SK-N-SH (cell line): Measurements from ENCODE around the gene PDZD2. TPM values are rescaled to one million over a fixed set of nuclear protein-coding genes. Genes with fewer than 3 reads are reported as not detected.

Experiments used
- CTCF ChIA-PET: fragments of 300-600, 350-600 bp; formaldehyde crosslinking; extraction: SDS; loops from one replicate; lab custom pipeline; 2021; lab: Yijun Ruan, JAX
- POLR2A ChIA-PET: fragments of 350-600 bp; sonication (Branson Sonifier 250); formaldehyde crosslinking; extraction: SDS; loops from one replicate; lab custom pipeline; 2020; ENCODE audit warnings: antibody characterized with exemption, inconsistent platforms; lab: Yijun Ruan, JAX
- DNase-seq: peaks from one replicate; pipeline ENCODE4 v3.0.0; 2012
- H2AFZ ChIP-seq: fragments of 200-600 bp; sonication (generic); 2 replicates; pipeline ENCODE4 v1.8.1; 2016; ENCODE audit warnings: antibody characterized with exemption, mild to moderate bottlenecking, low read depth
- H3F3A ChIP-seq: fragments of 200-600 bp; sonication (generic); replicated peaks from 2 replicates; pipeline ENCODE3; 2016; ENCODE audit warnings: antibody characterized with exemption, mild to moderate bottlenecking; ENCODE audit not compliant: insufficient read depth
- H3K27ac ChIP-seq, 2 experiments: fragments of 200-500 bp in 1 of 2; fragments of 200-600 bp in 1 of 2; sonication (Bioruptor generic) in 1 of 2; sonication (generic), shearing (Covaris generic) in 1 of 2; 2 replicates each; pipeline versions ENCODE4 v1.5.1 to v1.6.1; 2014 to 2016; ENCODE audit warnings: low read depth in 2 of 2, inconsistent platforms in 1 of 2, low read length in 1 of 2, mild to moderate bottlenecking in 1 of 2, mixed read lengths in 1 of 2
- H3K27me3 ChIP-seq: fragments of 200-600 bp; sonication (generic), shearing (Covaris generic); 2 replicates; pipeline ENCODE4 v1.6.1; 2016; ENCODE audit warnings: mixed run types; ENCODE audit not compliant: insufficient read depth
- H3K36me3 ChIP-seq, 2 experiments: fragments of 200-500 bp in 1 of 2; fragments of 200-600 bp in 1 of 2; sonication (Bioruptor generic) in 1 of 2; sonication (generic) in 1 of 2; replicated peaks in 1 of 2; 2 replicates each; pipeline versions ENCODE3 to v1.5.1; 2014 to 2016; ENCODE audit warnings: low read length in 1 of 2, mild to moderate bottlenecking in 1 of 2; ENCODE audit not compliant: insufficient read depth in 2 of 2, control insufficient read depth in 1 of 2
- H3K4me1 ChIP-seq, 2 experiments: fragments of 200-500 bp in 1 of 2; fragments of 200-600 bp in 1 of 2; sonication (Bioruptor generic) in 1 of 2; sonication (generic), shearing (Covaris generic) in 1 of 2; 2 replicates each; pipeline versions ENCODE4 v1.5.1 to v1.6.1; 2014 to 2016; ENCODE audit warnings: low read depth in 1 of 2, low read length in 1 of 2, mixed run types in 1 of 2; ENCODE audit not compliant: insufficient read depth in 2 of 2, control insufficient read depth in 1 of 2
- H3K4me2 ChIP-seq: fragments of 200-600 bp; sonication (generic), shearing (Covaris generic); 2 replicates; pipeline ENCODE4 v1.6.1; 2017; ENCODE audit warnings: mixed run types
- H3K4me3 ChIP-seq, 2 experiments: fragments of 200-500 bp in 1 of 2; fragments of 200-600 bp in 1 of 2; sonication (Bioruptor generic) in 1 of 2; sonication (generic), shearing (Covaris generic) in 1 of 2; 2 replicates each; pipeline versions ENCODE4 v1.5.1 to v1.8.1; 2014 to 2016; ENCODE audit warnings: low read depth in 2 of 2, inconsistent platforms in 1 of 2, low read length in 1 of 2, mild to moderate bottlenecking in 1 of 2, mixed read lengths in 1 of 2, moderate library complexity in 1 of 2
- H3K79me2 ChIP-seq: fragments of 200-600 bp; sonication (generic); 2 replicates; pipeline ENCODE4 v1.8.1; 2017; ENCODE audit warnings: mild to moderate bottlenecking; ENCODE audit not compliant: insufficient read depth
- H3K9ac ChIP-seq: fragments of 200-600 bp; sonication (generic); 2 replicates; pipeline ENCODE4 v1.6.1; 2017; ENCODE audit warnings: mixed run types
- H3K9me2 ChIP-seq: fragments of 200-600 bp; sonication (generic); 2 replicates; pipeline ENCODE4 v1.6.1; 2017; ENCODE audit warnings: mixed run types
- H3K9me3 ChIP-seq: fragments of 200-600 bp; sonication (generic); 2 replicates; pipeline ENCODE4 v1.6.1; 2017; ENCODE audit warnings: mixed run types, mild to moderate bottlenecking, moderate library complexity
- H4K20me1 ChIP-seq: fragments of 200-600 bp; sonication (generic); 2 replicates; pipeline ENCODE4 v1.6.1; 2017; ENCODE audit warnings: mild to moderate bottlenecking, mixed run types; ENCODE audit not compliant: insufficient read depth
- CTCF ChIP-seq: fragments of 200-600 bp; sonication (generic); IDR thresholded peaks from 2 replicates; pipeline ENCODE4 v1.6.1; 2017; ENCODE audit warnings: antibody characterized with exemption, mild to moderate bottlenecking, moderate library complexity
- EP300 ChIP-seq, 2 experiments: IDR thresholded peaks; 2 replicates each; pipeline versions ENCODE4 v1.4.0 to v1.6.1; 2012; ENCODE audit warnings: borderline replicate concordance in 1 of 2, low read depth in 1 of 2, low read length in 1 of 2
- FOXM1 ChIP-seq: IDR thresholded peaks from 2 replicates; pipeline ENCODE4 v1.4.0; 2012; ENCODE audit warnings: low read depth, mild to moderate bottlenecking
- RAD21 ChIP-seq: IDR thresholded peaks from 2 replicates; pipeline ENCODE4 v1.6.1; 2012; ENCODE audit warnings: mild to moderate bottlenecking, low read length
- RCOR1 ChIP-seq: fragments of 150-350 bp; IDR thresholded peaks from 2 replicates; pipeline ENCODE4 v1.6.1; 2017; ENCODE audit warnings: antibody characterized with exemption, low read length
- TAF1 ChIP-seq: IDR thresholded peaks from 2 replicates; pipeline ENCODE4 v1.6.1; 2012; ENCODE audit warnings: low read depth, mild to moderate bottlenecking, low read length, moderate library complexity, borderline replicate concordance
- ZBTB33 ChIP-seq: IDR thresholded peaks from 2 replicates; pipeline ENCODE4 v1.4.0; 2012; ENCODE audit warnings: low read depth, borderline replicate concordance
- WGBS: methylation state at CpG from one replicate; pipeline ENCODE4 v1.1.6; 2017; ENCODE audit warnings: low lambda C conversion rate; 5-methylcytosine and 5-hydroxymethylcytosine counted together
- polyA plus RNA-seq, 3 experiments: library from polyadenylated mRNA; depleted of rRNA; stranded (reverse); fragments of >200 nt; gene quantifications; 2 replicates each; pipeline ENCODE4 v1.2.3, GENCODE V29; 2012
- TF ChIP-seq, protein P1 (sequence below): IDR thresholded peaks from 2 replicates; pipeline ENCODE4 v1.4.0; 2012; ENCODE audit warnings: low read depth, borderline replicate concordance
- TF ChIP-seq, protein P2 (sequence below): fragments of 150-350 bp; IDR thresholded peaks from 2 replicates; pipeline ENCODE4 v1.6.1; 2016; ENCODE audit warnings: mild to moderate bottlenecking, low read depth, low read length

PDZD2 gene
- polyA plus RNA-seq, 1 of the 3 experiments (the other 2 are of a cell fraction): 0.13 TPM

GRCh38 chr5:31909073-31909472 lies 270.1 kb downstream of the PDZD2 start:
- no peak overlapping the region for H3K4me2 ChIP-seq
- no peaks in the 10 kb centered on the region for H3F3A ChIP-seq
- ChIA-PET CTCF (interaction anchor here (0.7 to 1.1 kb wide), 5 partner anchors 16 to 278 kb away, joined by 3 to 5 read pairs (median 4); no protein-coding TSS in a partner anchor), POLR2A (no interaction called here)
- H3K79me2 ChIP-seq: no peaks in the 10 kb centered on the region
- H3K9me3 ChIP-seq: no peaks in the 10 kb centered on the region
- no peaks in the 10 kb centered on the region for H3K9me2 ChIP-seq
- H4K20me1 ChIP-seq: no peaks in the 10 kb centered on the region
- no peak overlapping the region for H3K9ac ChIP-seq
- no peak overlapping the region for H3K4me3 ChIP-seq
- H3K36me3 ChIP-seq: no peaks in the 10 kb centered on the region
- DNase-seq: no peak
- TF ChIP-seq, protein P1, sequence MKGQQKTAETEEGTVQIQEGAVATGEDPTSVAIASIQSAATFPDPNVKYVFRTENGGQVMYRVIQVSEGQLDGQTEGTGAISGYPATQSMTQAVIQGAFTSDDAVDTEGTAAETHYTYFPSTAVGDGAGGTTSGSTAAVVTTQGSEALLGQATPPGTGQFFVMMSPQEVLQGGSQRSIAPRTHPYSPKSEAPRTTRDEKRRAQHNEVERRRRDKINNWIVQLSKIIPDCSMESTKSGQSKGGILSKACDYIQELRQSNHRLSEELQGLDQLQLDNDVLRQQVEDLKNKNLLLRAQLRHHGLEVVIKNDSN: no peak
- no peak for TF ChIP-seq CTCF
- TF ChIP-seq FOXM1: no peak
- TF ChIP-seq RCOR1: no peak
- TF ChIP-seq, protein P2, sequence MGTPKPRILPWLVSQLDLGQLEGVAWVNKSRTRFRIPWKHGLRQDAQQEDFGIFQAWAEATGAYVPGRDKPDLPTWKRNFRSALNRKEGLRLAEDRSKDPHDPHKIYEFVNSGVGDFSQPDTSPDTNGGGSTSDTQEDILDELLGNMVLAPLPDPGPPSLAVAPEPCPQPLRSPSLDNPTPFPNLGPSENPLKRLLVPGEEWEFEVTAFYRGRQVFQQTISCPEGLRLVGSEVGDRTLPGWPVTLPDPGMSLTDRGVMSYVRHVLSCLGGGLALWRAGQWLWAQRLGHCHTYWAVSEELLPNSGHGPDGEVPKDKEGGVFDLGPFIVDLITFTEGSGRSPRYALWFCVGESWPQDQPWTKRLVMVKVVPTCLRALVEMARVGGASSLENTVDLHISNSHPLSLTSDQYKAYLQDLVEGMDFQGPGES: no peak
- no peak for TF ChIP-seq TAF1
- TF ChIP-seq RAD21: no peak
- no peak for TF ChIP-seq ZBTB33
- no peak for TF ChIP-seq EP300 (IDR thresholded peaks at IDR 0.05; ENCODE audit: borderline replicate concordance in 1 of 2, low read depth in 1 of 2, low read length in 1 of 2)
- WGBS: 29% methylated on average over 3 of the region's 3 CpGs
- H3K27me3 ChIP-seq: no peaks in the 10 kb centered on the region
- peaks cover 0 to 2% of the 10 kb centered on the region in 2 experiments; a peak in 1 of 4 replicates for H3K4me1 ChIP-seq
- H2AFZ ChIP-seq: no peak overlapping the region
- no peak overlapping the region for H3K27ac ChIP-seq
